HepG2 (cell line): ENCODE results near the gene PPCDC. TPM values are rescaled to one million over a fixed set of nuclear protein-coding genes. Genes with fewer than 3 reads are reported as not detected.

ENCODE experiments used
- ATF7-NPFF ChIP-seq: sonication (generic); formaldehyde crosslinking; IDR thresholded peaks from 2 replicates; pipeline ENCODE4 v1.8.1; 2023; ENCODE audit warnings: mild to moderate bottlenecking, low read depth, missing genetic modification reagents, moderate library complexity
- DRAP1 ChIP-seq: IDR thresholded peaks from 2 replicates; pipeline ENCODE4 v1.6.1; 2016; ENCODE audit warnings: missing genetic modification reagents, missing compliant biosample characterization
- ERF ChIP-seq: IDR thresholded peaks from 2 replicates; pipeline ENCODE4 v1.6.1; 2018; ENCODE audit warnings: missing biosample characterization, missing genetic modification reagents
- EZH2 ChIP-seq: conservative IDR thresholded peaks from 2 replicates; pipeline ENCODE4 v1.6.1; 2012; ENCODE audit warnings: mild to moderate bottlenecking, low read depth, low read length, moderate library complexity
- HBP1 ChIP-seq: IDR thresholded peaks from 2 replicates; pipeline ENCODE4 v1.6.1; 2016; ENCODE audit warnings: low read depth, control low read depth
- KAT7 ChIP-seq: IDR thresholded peaks from 2 replicates; pipeline ENCODE4 v1.6.1; 2018; ENCODE audit warnings: borderline replicate concordance, missing compliant biosample characterization
- KDM1A ChIP-seq: IDR thresholded peaks from 2 replicates; pipeline ENCODE4 v1.6.1; 2016; ENCODE audit warnings: missing compliant biosample characterization
- KDM5B ChIP-seq: sonication (generic); formaldehyde crosslinking; IDR thresholded peaks from 2 replicates; pipeline ENCODE4 v1.4.0; 2020; ENCODE audit warnings: missing genetic modification reagents, mild to moderate bottlenecking, borderline replicate concordance
- MAX ChIP-seq: IDR thresholded peaks from 2 replicates; pipeline ENCODE4 v1.6.1; 2012; ENCODE audit warnings: inconsistent platforms
- NR2C2 ChIP-seq: sonication (generic); formaldehyde crosslinking; IDR thresholded peaks from 2 replicates; pipeline ENCODE4 v1.4.0; 2020; ENCODE audit warnings: missing genetic modification reagents, mild to moderate bottlenecking, moderate library complexity, borderline replicate concordance
- SAP130 ChIP-seq: IDR thresholded peaks from 2 replicates; pipeline ENCODE4 v1.6.1; 2016; ENCODE audit warnings: low read depth
- SIX1 ChIP-seq: sonication (generic); formaldehyde crosslinking; IDR thresholded peaks from 2 replicates; pipeline ENCODE4 v1.4.0; 2020; ENCODE audit warnings: missing genetic modification reagents, borderline replicate concordance
- TBX3 ChIP-seq: fragments of 450-650 bp; IDR thresholded peaks from 2 replicates; pipeline ENCODE4 v1.6.1; 2017; ENCODE audit warnings: antibody characterized with exemption, mild to moderate bottlenecking, inconsistent platforms, borderline replicate concordance
- XBP1 ChIP-seq: sonication (generic); formaldehyde crosslinking; IDR thresholded peaks from 2 replicates; pipeline ENCODE4 v1.5.0; 2020; ENCODE audit warnings: missing genetic modification reagents
- YY1 ChIP-seq: IDR thresholded peaks from 2 replicates; pipeline ENCODE4 v1.6.1; 2011; ENCODE audit warnings: low read length, low read depth, moderate library complexity, mild to moderate bottlenecking; ENCODE audit not compliant: insufficient read depth, insufficient replicate concordance
- ZBTB1 ChIP-seq: sonication (generic); formaldehyde crosslinking; IDR thresholded peaks from 2 replicates; pipeline ENCODE4 v1.4.0; 2020; ENCODE audit warnings: missing genetic modification reagents, borderline replicate concordance
- ZNF234 ChIP-seq: sonication (generic); formaldehyde crosslinking; conservative IDR thresholded peaks from 2 replicates; pipeline ENCODE4 v1.5.1; 2020; ENCODE audit warnings: mild to moderate bottlenecking, missing genetic modification reagents
- ZNF343 ChIP-seq: sonication (generic); formaldehyde crosslinking; IDR thresholded peaks from 2 replicates; pipeline ENCODE4 v1.4.0; 2020; ENCODE audit warnings: mild to moderate bottlenecking, missing genetic modification reagents
- ZNF431 ChIP-seq: sonication (generic); formaldehyde crosslinking; IDR thresholded peaks from 2 replicates; pipeline ENCODE4 v1.9.0; 2022; ENCODE audit warnings: missing genetic modification reagents, low read depth, mild to moderate bottlenecking, borderline replicate concordance
- ZNF605 ChIP-seq: sonication (generic); formaldehyde crosslinking; IDR thresholded peaks from 2 replicates; pipeline ENCODE4 v1.8.0; 2022; ENCODE audit warnings: mild to moderate bottlenecking, missing genetic modification reagents
- ZNF720 ChIP-seq: sonication (generic); formaldehyde crosslinking; IDR thresholded peaks from 2 replicates; pipeline ENCODE4 v1.4.0; 2020; ENCODE audit warnings: missing genetic modification reagents
- polyA plus RNA-seq, 8 experiments: library from polyadenylated mRNA; depleted of rRNA in 3 of 8; stranded (reverse) in 7 of 8; unstranded in 1 of 8; fragments of >200 nt; fragmentation: Illumina TruSeq in 4 of 8; extraction: Trizol in 4 of 8; gene quantifications; 2 replicates each; pipeline versions ENCODE4 v1.2.1 to v1.2.3, GENCODE V29; 2011 to 2016; ENCODE audit warnings: low read depth in 4 of 8, missing spikeins in 1 of 8, mixed read lengths in 1 of 8; ENCODE audit not compliant: insufficient read depth in 1 of 8
- total RNA-seq, 5 experiments: library from RNA; depleted of rRNA; stranded (reverse); fragments of >200 nt; fragmentation: Illumina TruSeq; extraction: Trizol; gene quantifications; 2 replicates each; pipeline ENCODE4 v1.2.3, GENCODE V29; 2016; ENCODE audit warnings: low read depth in 1 of 5
- TF ChIP-seq, protein P1 (sequence below): sonication (generic); formaldehyde crosslinking; IDR thresholded peaks from 2 replicates; pipeline ENCODE4 v1.8.1; 2023; ENCODE audit warnings: mild to moderate bottlenecking, missing genetic modification reagents, borderline replicate concordance

The PPCDC gene
- total and polyA plus RNA-seq, 2 of the 13 experiments (the other 11 are each of a cell fraction or from before 2014, with no cell fraction given), result 12.3 to 12.8 TPM

DNA sequence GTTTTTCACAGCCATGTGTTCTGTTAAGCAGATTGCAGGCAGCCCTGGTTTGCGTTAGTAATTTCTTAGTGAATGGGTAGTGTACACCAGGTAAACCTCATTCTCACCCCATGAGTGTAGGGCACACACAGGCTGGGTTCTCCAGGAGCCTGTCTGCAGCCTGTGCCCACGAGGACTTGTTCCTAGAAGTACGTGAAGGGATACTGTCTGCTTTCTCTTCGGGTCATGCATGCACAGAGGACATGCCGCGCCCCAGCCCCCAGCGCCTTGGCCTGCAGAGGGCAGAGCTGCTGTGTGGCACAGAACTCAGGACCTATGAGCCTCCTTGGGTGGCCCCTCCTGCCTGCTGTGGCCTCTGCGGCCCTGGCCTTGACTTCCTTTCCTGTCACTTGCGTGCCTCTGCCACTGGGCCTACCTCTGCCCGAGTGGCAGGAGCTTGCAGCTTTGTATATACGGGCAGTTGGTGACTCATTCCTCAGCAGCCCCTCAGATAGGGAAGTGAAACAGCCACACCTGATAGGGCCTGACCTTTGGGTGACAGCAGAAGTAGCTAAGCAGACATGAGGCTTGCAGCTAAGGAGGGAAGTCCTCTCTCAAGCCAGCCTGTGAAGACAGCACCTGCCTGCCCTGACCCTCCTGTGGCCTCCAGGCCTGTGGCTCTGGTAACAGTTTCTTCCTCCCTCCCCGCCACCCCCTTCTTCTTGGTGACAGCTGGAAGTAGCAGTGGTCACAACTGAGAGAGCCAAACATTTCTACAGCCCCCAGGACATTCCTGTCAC lies 19.5 kb downstream of the PPCDC start (continued):
- no peak for TF ChIP-seq XBP1 (CRISPR knock-in tag)
- peak; percentile 47; the same call in 1 of the 2 replicates for TF ChIP-seq KDM5B (CRISPR knock-in tag)
- TF ChIP-seq KDM1A (CRISPR knock-in tag), result no peak
- peak; percentile 57; the same call in 1 of the 2 replicates for TF ChIP-seq DRAP1
- TF ChIP-seq NR2C2 (CRISPR knock-in tag), result 0 out of 2 replicates have a peak, but pooled peaks have one; percentile 44
- peak; percentile 59 for TF ChIP-seq YY1
- TF ChIP-seq SAP130 (CRISPR knock-in tag), result peak; percentile 91
- TF ChIP-seq, protein P1, sequence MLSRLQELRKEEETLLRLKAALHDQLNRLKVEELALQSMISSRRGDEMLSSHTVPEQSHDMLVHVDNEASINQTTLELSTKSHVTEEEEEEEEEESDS (CRISPR knock-in tag), result no peak
- peak; percentile 91 for TF ChIP-seq ERF
- peak; percentile 77; the same call in 1 of the 2 replicates for TF ChIP-seq ATF7-NPFF (CRISPR knock-in tag)
- no peak for TF ChIP-seq ZNF343
- no peak for TF ChIP-seq KAT7 (CRISPR knock-in tag)
- TF ChIP-seq SIX1 (CRISPR knock-in tag), result no peak
- peak; percentile 67 for TF ChIP-seq MAX
- no peak for TF ChIP-seq ZBTB1 (CRISPR knock-in tag)
- TF ChIP-seq TBX3, result peak; percentile 19; the same call in 1 of the 2 replicates
- no peak for TF ChIP-seq EZH2
- TF ChIP-seq ZNF605 (CRISPR knock-in tag), result peak; percentile 17; the same call in 1 of the 2 replicates
- 0 out of 2 replicates have a peak, but pooled peaks have one; percentile 57 for TF ChIP-seq ZNF431
- 0 out of 2 replicates have a peak, but pooled peaks have one; percentile 10 for TF ChIP-seq ZNF720 (CRISPR knock-in tag)
- peak; percentile 36; the same call in 1 of the 2 replicates for TF ChIP-seq HBP1 (CRISPR knock-in tag)
- no peak for TF ChIP-seq ZNF234 (CRISPR knock-in tag)
